GM12873 (cell line): ENCODE measurements around the gene RELB.

ENCODE experiments used
- CTCF ChIP-seq: IDR thresholded peaks from 2 replicates; pipeline ENCODE4 v1.5.1; 2012; ENCODE audit warnings: low read depth, mild to moderate bottlenecking, moderate library complexity, low read length, control low read depth; ENCODE audit not compliant: insufficient read depth; ENCODE audit errors: missing control alignments

The RELB gene

GRCh38 chr19:44973982-44974735 lies 27.1 kb upstream of the RELB start:
- TF ChIP-seq CTCF: no peak

GRCh38 chr19:44974857-44975256 lies 26.4 kb upstream of the RELB start:
- TF ChIP-seq CTCF: no peak

GRCh38 chr19:44975444-44975843 lies 25.8 kb upstream of the RELB start:
- no peak for TF ChIP-seq CTCF

- TF ChIP-seq CTCF: no peak
Observed at GRCh38 chr19:44984005-44984404, 17.3 kb upstream of the RELB start.

GRCh38 chr19:44985445-44985844 lies 15.8 kb upstream of the RELB start:
- no peak for TF ChIP-seq CTCF

GRCh38 chr19:44986389-44986788 lies 14.9 kb upstream of the RELB start:
- no peak for TF ChIP-seq CTCF

- no peak for TF ChIP-seq CTCF
Observed at GRCh38 chr19:44987148-44987675, 14.1 kb upstream of the RELB start.
